Measurements from ENCODE around the gene FABP1.

Gene FABP1

GRCh38 chr2:88136817-88137216 is 9.0 kb upstream of the FABP1 start:
- DNase-seq = no peak

- no peak for DNase-seq
These were observed 6.0 kb upstream of the FABP1 start for GRCh38 chr2:88133875-88134274.

- no peak for DNase-seq
These were observed 4.1 kb upstream of the FABP1 start for GRCh38 chr2:88131999-88132368.

- no peak for DNase-seq
These were observed 3.5 kb upstream of the FABP1 start for GRCh38 chr2:88131201-88131998.

GRCh38 chr2:88129313-88129959 is 1.6 kb upstream of the FABP1 start:
- no peak for DNase-seq

- DNase-seq = no peak
These were observed 921 bp upstream of the FABP1 start for GRCh38 chr2:88128654-88129312.

GRCh38 chr2:88127638-88127887 is 299 bp downstream of the FABP1 start:
- DNase-seq = no peak

- DNase-seq = no peak
These were observed 857 bp downstream of the FABP1 start for GRCh38 chr2:88126772-88127637.

GRCh38 chr2:88125924-88126771 is 1.7 kb downstream of the FABP1 start:
- no peak for DNase-seq

- DNase-seq = no peak
These were observed 2.4 kb downstream of the FABP1 start for GRCh38 chr2:88125344-88125923.

- no peak for DNase-seq
These were observed 3.6 kb downstream of the FABP1 start for GRCh38 chr2:88123975-88124917.

GRCh38 chr2:88123164-88123974 is 4.5 kb downstream of the FABP1 start:
- DNase-seq = no peak

GRCh38 chr2:88122141-88122884 is 5.5 kb downstream of the FABP1 start:
- DNase-seq = no peak

- no peak for DNase-seq
These were observed 6.2 kb downstream of the FABP1 start for GRCh38 chr2:88121678-88122077.

- DNase-seq = no peak
These were observed 9.9 kb downstream of the FABP1 start for GRCh38 chr2:88117973-88118372.

- DNase-seq = no peak
These were observed 11.0 kb downstream of the FABP1 start for GRCh38 chr2:88116669-88117432.

GRCh38 chr2:88115825-88116518 is 11.9 kb downstream of the FABP1 start:
- DNase-seq = no peak

GRCh38 chr2:88114889-88115288 is 13.0 kb downstream of the FABP1 start:
- no peak for DNase-seq

All from cortex of kidney (tissue), 1 donor.